HG02885 (cell line): ENCODE measurements around the gene PLEKHF1.
"Not testable (repeated sequence)": the region's sequence is repeated elsewhere in the genome, so short reads cannot be mapped to it uniquely, and the experiment has no call there.

Experiments
- ATAC-seq: cut with Tn5 transposase; IDR thresholded peaks from one replicate; pipeline ENCODE4 v1.9.1; 2021; ENCODE audit warnings: mild to moderate bottlenecking; ENCODE audit not compliant: unreplicated experiment, poor library complexity

PLEKHF1 gene

GRCh38 chr19:29663861-29664752 is 1.2 kb upstream of the PLEKHF1 start:
- ATAC-seq = no peak

- no peak for ATAC-seq
Observed at GRCh38 chr19:29664753-29665214, 477 bp upstream of the PLEKHF1 start.

- ATAC-seq = peak; percentile 7
Observed at GRCh38 chr19:29665826-29666577, 741 bp downstream of the PLEKHF1 start.

- no peak for ATAC-seq
Observed at GRCh38 chr19:29666578-29667386, 1.5 kb downstream of the PLEKHF1 start.

GRCh38 chr19:29667387-29667783 is 2.1 kb downstream of the PLEKHF1 start:
- no peak for ATAC-seq

GRCh38 chr19:29667901-29668341 is 2.7 kb downstream of the PLEKHF1 start:
- no peak for ATAC-seq

GRCh38 chr19:29668746-29669609 is 3.7 kb downstream of the PLEKHF1 start:
- no peak for ATAC-seq

- no peak for ATAC-seq
Observed at GRCh38 chr19:29670255-29670654, 5.0 kb downstream of the PLEKHF1 start.

GRCh38 chr19:29671026-29671392 is 5.7 kb downstream of the PLEKHF1 start:
- ATAC-seq = not testable (repeated sequence)

GRCh38 chr19:29671393-29672160 is 6.3 kb downstream of the PLEKHF1 start:
- ATAC-seq = peak; percentile 69

GRCh38 chr19:29672319-29672932 is 7.2 kb downstream of the PLEKHF1 start:
- no peak for ATAC-seq

- ATAC-seq = peak; percentile 52
Observed at GRCh38 chr19:29672933-29673336, 7.7 kb downstream of the PLEKHF1 start.

- ATAC-seq = no peak
Observed at GRCh38 chr19:29673451-29674371, 8.4 kb downstream of the PLEKHF1 start.

GRCh38 chr19:29674374-29675119 is 9.3 kb downstream of the PLEKHF1 start:
- ATAC-seq = no peak

GRCh38 chr19:29675120-29675649 is 9.9 kb downstream of the PLEKHF1 start:
- ATAC-seq = no peak

- no peak for ATAC-seq
Observed at GRCh38 chr19:29675650-29676186, 10.5 kb downstream of the PLEKHF1 start.
